B cell (primary cell): Measurements from ENCODE around the gene ST6GAL1. TPM values are rescaled to one million over a fixed set of nuclear protein-coding genes. Genes with fewer than 3 reads are reported as not detected.

Experiments
- ATAC-seq: fragments of 200-7000 bp; cut with Tn5 transposase; one replicate; pipeline ENCODE4 v1.10.0; 2021; ENCODE audit warnings: low read depth, mild to moderate bottlenecking, moderate number of reproducible peaks, moderate library complexity
- CTCF ChIA-PET: fragments of 350-600 bp; sonication (Branson Sonifier 250); formaldehyde crosslinking; loops from one replicate; lab custom pipeline; 2021; ENCODE audit warnings: antibody characterized with exemption, inconsistent platforms; lab: Charles Lee
- POLR2A ChIA-PET: fragments of 350-600 bp; sonication (Branson Sonifier 250); formaldehyde crosslinking; loops from one replicate; lab custom pipeline; 2021; ENCODE audit warnings: antibody characterized with exemption; lab: Charles Lee
- DNase-seq: peaks from one replicate; pipeline ENCODE4 v3.0.0; 2013
- H2AFZ ChIP-seq: 2 replicates; pipeline ENCODE4 v1.6.1; 2012; ENCODE audit warnings: mild to moderate bottlenecking, low read depth, low read length; ENCODE audit not compliant: insufficient read depth, poor library complexity, severe bottlenecking
- H3K27ac ChIP-seq, 2 donors: 1 replicate in 1 of 2; 2 replicates in 1 of 2; pipeline ENCODE4 v1.5.1; 2012 to 2013; ENCODE audit warnings: low read length in 2 of 2, mild to moderate bottlenecking in 2 of 2, moderate library complexity in 1 of 2
- H3K27me3 ChIP-seq, 4 experiments: fragments of 200-600 bp in 1 of 4; sonication (generic) in 1 of 4; replicated peaks in 1 of 4; 1 replicate in 2 of 4; 2 replicates in 2 of 4; pipeline versions ENCODE4 v1.6.1 to v1.7.0; 2013 to 2016; ENCODE audit warnings: low read length in 3 of 4, mild to moderate bottlenecking in 2 of 4, mixed read lengths in 1 of 4, moderate library complexity in 1 of 4; ENCODE audit not compliant: insufficient read depth in 4 of 4, control insufficient read depth in 3 of 4; ENCODE audit errors: control extremely low read depth in 1 of 4
- H3K36me3 ChIP-seq, 2 experiments: replicated peaks in 1 of 2; 1 replicate in 1 of 2; 2 replicates in 1 of 2; pipeline versions ENCODE4 v1.6.1 to v1.7.1; 2013; ENCODE audit warnings: low read length in 1 of 2; ENCODE audit not compliant: insufficient read depth in 2 of 2, control insufficient read depth in 1 of 2; ENCODE audit errors: control extremely low read depth in 1 of 2, extremely low read depth in 1 of 2
- H3K4me1 ChIP-seq, 2 donors: fragments of 200-600 bp in 1 of 2; sonication (generic) in 1 of 2; 1 replicate in 1 of 2; 2 replicates in 1 of 2; pipeline versions ENCODE4 v1.5.1 to v1.6.1; 2013 to 2017; ENCODE audit warnings: low read length in 2 of 2; ENCODE audit not compliant: control insufficient read depth in 2 of 2, insufficient read depth in 2 of 2
- H3K4me2 ChIP-seq: replicated peaks from 2 replicates; pipeline ENCODE3; 2012; ENCODE audit warnings: mild to moderate bottlenecking, low read depth, low read length; ENCODE audit not compliant: poor library complexity, severe bottlenecking
- H3K4me3 ChIP-seq, 5 experiments: fragments of 200-600 bp in 1 of 5; sonication (generic) in 1 of 5; 1 replicate in 3 of 5; 2 replicates in 2 of 5; pipeline versions ENCODE4 v1.5.1 to v1.7.0; 2011 to 2016; ENCODE audit warnings: low read length in 4 of 5, mild to moderate bottlenecking in 4 of 5, low read depth in 2 of 5, control low read depth in 1 of 5, moderate library complexity in 1 of 5; ENCODE audit not compliant: insufficient read depth in 1 of 5; ENCODE audit errors: control extremely low read depth in 1 of 5, extremely low read depth in 1 of 5
- H3K79me2 ChIP-seq: fragments of 200-600 bp; sonication (generic); one replicate; pipeline ENCODE4 v1.6.0; 2016; ENCODE audit warnings: low read length; ENCODE audit not compliant: control insufficient read depth, insufficient read depth
- H3K9ac ChIP-seq: fragments of 200-600 bp; sonication (generic); 2 replicates; pipeline ENCODE4 v1.6.1; 2017; ENCODE audit warnings: mild to moderate bottlenecking, low read length, moderate library complexity
- H3K9me3 ChIP-seq, 3 donors: one replicate each; pipeline versions ENCODE4 v1.6.1 to v1.7.1; 2013; ENCODE audit warnings: low read length in 2 of 3; ENCODE audit not compliant: control insufficient read depth in 2 of 3, insufficient read depth in 1 of 3; ENCODE audit errors: control extremely low read depth in 1 of 3
- H4K20me1 ChIP-seq: 2 replicates; pipeline ENCODE4 v1.6.0; 2012; ENCODE audit warnings: mild to moderate bottlenecking, low read length; ENCODE audit not compliant: insufficient read depth, control insufficient read depth, poor library complexity, severe bottlenecking
- H3K27ac Mint-ChIP-seq: one replicate; pipeline ENCODE4 v1.8.0; 2021; ENCODE audit warnings: mixed read lengths
- H3K27me3 Mint-ChIP-seq: one replicate; pipeline ENCODE4 v1.8.0; 2021; ENCODE audit warnings: mixed read lengths
- H3K4me1 Mint-ChIP-seq: one replicate; pipeline ENCODE4 v1.8.0; 2021; ENCODE audit warnings: mixed read lengths
- H3K4me3 Mint-ChIP-seq: one replicate; pipeline ENCODE4 v1.8.0; 2021; ENCODE audit warnings: mixed read lengths
- H3K9me3 Mint-ChIP-seq: one replicate; pipeline ENCODE4 v1.8.0; 2022; ENCODE audit warnings: mixed read lengths; ENCODE audit not compliant: insufficient read depth
- EZH2 ChIP-seq: IDR thresholded peaks from 2 replicates; pipeline ENCODE4 v1.6.1; 2012; ENCODE audit warnings: borderline replicate concordance, low read depth, mild to moderate bottlenecking, moderate library complexity, low read length; ENCODE audit not compliant: insufficient read depth, poor library complexity, severe bottlenecking
- WGBS: methylation state at CpG from one replicate; pipeline ENCODE4 v1.1.5; 2013; ENCODE audit warnings: missing lambda C conversion rate; ENCODE audit not compliant: insufficient coverage; 5-methylcytosine and 5-hydroxymethylcytosine counted together
- intact Hi-C: fragments of 100-400 bp; cut with micrococcal nuclease; formaldehyde crosslinking; loops from one replicate; pipeline ENCODE4 v1.10.0; 2022
- polyA plus RNA-seq: library from polyadenylated mRNA; depleted of rRNA; stranded (reverse); fragments of >200 nt; gene quantifications from 2 replicates; pipeline ENCODE4 v1.2.3, GENCODE V29; 2012
- total RNA-seq, 2 donors: library from RNA; stranded (reverse); fragments of 120-200 nt in 1 of 2; gene quantifications; 1 replicate in 1 of 2; 2 replicates in 1 of 2; pipeline versions ENCODE4 v1.2.3 to v1.2.4, GENCODE V29; 2013 to 2022
- TF ChIP-seq, protein P1 (sequence below): fragments of 200-600 bp; IDR thresholded peaks from one replicate; pipeline ENCODE4 v1.8.0; 2022; ENCODE audit warnings: antibody characterized with exemption, mild to moderate bottlenecking

Gene ST6GAL1
- total and polyA plus RNA-seq, 2 donors (not counting 1 experiment from before 2014, with no cell fraction given) = 174 to 563 TPM

DNA sequence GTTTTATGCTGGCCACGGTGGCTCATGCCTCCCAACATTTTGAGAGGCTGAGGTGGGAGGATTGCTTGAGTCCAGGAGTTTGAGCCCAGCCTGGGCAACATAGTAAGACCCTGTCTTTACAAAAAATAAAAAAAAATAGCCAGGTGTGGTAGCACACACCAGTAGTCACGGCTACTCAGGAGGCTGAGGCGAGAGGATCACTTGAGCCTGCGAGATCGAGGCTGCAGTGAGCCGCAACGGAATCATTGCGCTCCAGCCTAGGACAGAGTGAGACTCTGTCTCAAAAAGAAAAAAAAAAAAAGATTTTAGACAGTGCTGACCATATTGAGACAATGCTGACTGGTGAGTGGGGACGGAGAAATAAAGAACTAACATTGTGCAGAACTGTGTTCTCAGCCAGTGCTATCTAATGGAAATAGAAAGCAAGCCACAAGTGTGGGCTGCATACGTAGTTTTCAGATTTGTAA is 67.2 kb downstream of the ST6GAL1 start:
- ATAC-seq (peak; percentile 37), DNase-seq (peak; percentile 55)
- no peak overlapping the region for H2AFZ ChIP-seq
- CTCF ChIA-PET = interaction anchor here (0.6 to 1.2 kb wide), 2 partner anchors 29 to 148 kb away, joined by 3 read pairs; no protein-coding TSS in a partner anchor
- 35% methylated on average over 9 of the region's 10 CpGs for WGBS
- Mint-ChIP-seq H3K4me1 (peaks cover 85% of the 10 kb centered on the region), H3K27me3 (no peaks in the 10 kb centered on the region), H3K27ac (peak overlapping the region; percentile 90), H3K9me3 (peaks cover 2% of the 10 kb centered on the region), H3K4me3 (peak overlapping the region; percentile 86)
- peaks cover 0 to 11% (median 0%) of the 10 kb centered on the region in 3 donors for H3K9me3 ChIP-seq
- H3K9ac ChIP-seq = peak overlapping the region; percentile 74
- intact Hi-C loops = loop anchor here (1.0 to 5.0 kb wide), 3 partner anchors 11 to 47 kb away; no protein-coding TSS in a partner anchor
- no peaks in the 10 kb centered on the region for H3K27me3 ChIP-seq
- H3K36me3 ChIP-seq = peaks cover 0 to 26% of the 10 kb centered on the region in 2 experiments
- H3K4me3 ChIP-seq = peak overlapping the region; percentile 51 to 82 (median 68)
- no peaks in the 10 kb centered on the region for H4K20me1 ChIP-seq
- H3K79me2 ChIP-seq = peaks cover 90% of the 10 kb centered on the region
- peaks cover 77 to 96% of the 10 kb centered on the region in 2 donors for H3K4me1 ChIP-seq
- H3K27ac ChIP-seq = peak overlapping the region; percentile 94 to 98
- no peak for TF ChIP-seq EZH2
- TF ChIP-seq, protein P1, sequence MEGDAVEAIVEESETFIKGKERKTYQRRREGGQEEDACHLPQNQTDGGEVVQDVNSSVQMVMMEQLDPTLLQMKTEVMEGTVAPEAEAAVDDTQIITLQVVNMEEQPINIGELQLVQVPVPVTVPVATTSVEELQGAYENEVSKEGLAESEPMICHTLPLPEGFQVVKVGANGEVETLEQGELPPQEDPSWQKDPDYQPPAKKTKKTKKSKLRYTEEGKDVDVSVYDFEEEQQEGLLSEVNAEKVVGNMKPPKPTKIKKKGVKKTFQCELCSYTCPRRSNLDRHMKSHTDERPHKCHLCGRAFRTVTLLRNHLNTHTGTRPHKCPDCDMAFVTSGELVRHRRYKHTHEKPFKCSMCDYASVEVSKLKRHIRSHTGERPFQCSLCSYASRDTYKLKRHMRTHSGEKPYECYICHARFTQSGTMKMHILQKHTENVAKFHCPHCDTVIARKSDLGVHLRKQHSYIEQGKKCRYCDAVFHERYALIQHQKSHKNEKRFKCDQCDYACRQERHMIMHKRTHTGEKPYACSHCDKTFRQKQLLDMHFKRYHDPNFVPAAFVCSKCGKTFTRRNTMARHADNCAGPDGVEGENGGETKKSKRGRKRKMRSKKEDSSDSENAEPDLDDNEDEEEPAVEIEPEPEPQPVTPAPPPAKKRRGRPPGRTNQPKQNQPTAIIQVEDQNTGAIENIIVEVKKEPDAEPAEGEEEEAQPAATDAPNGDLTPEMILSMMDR = no peak
- POLR2A ChIA-PET = interaction anchor here (0.7 to 2.3 kb wide), 2 partner anchors 18 to 66 kb away, joined by 4 read pairs; no protein-coding TSS in a partner anchor
- H3K4me2 ChIP-seq = peak overlapping the region; percentile 75

DNA sequence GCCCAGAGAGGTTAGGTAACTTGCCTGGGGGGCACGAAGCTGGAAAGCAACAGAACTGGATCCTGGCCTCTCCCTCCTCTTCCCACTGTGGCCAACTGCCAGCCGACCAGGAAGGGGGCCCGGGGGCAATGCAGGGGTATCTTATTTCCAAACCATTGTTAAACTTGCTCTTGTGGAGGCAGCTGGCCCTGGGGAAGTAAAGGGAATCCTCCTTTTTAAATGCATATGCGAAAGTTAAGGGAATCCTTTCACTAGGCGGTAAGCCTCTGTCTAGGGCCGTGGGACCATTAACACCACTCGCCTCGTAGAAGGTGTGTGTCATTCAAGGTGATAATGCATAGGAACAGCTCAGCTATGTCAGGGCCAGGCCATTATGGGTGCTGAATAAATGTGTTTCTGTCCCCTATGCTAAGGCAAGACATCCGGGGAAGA is 68.6 kb downstream of the ST6GAL1 start:
- H3K9ac ChIP-seq = peak overlapping the region; percentile 74
- H3K4me1 Mint-ChIP-seq = peaks cover 87% of the 10 kb centered on the region
- peak overlapping the region; percentile 94 to 98 for H3K27ac ChIP-seq
- H3K4me1 ChIP-seq = peaks cover 78 to 94% of the 10 kb centered on the region in 2 donors
- no peak for DNase-seq
- peaks cover 0 to 6% (median 0%) of the 10 kb centered on the region in 3 donors for H3K9me3 ChIP-seq
- peaks cover 1 to 38% of the 10 kb centered on the region in 2 experiments for H3K36me3 ChIP-seq
- no peaks in the 10 kb centered on the region for H4K20me1 ChIP-seq
- TF ChIP-seq EZH2 = no peak
- TF ChIP-seq, protein P1 = no peak
- H3K27ac Mint-ChIP-seq = peak overlapping the region; percentile 99
- H3K4me3 Mint-ChIP-seq = peak overlapping the region; percentile 86
- ATAC-seq = no peak
- CTCF ChIA-PET = interaction anchor here (1.4 kb wide), 2 partner anchors 18 to 68 kb away, joined by 3 to 5 read pairs; no protein-coding TSS in a partner anchor
- no peak overlapping the region for H2AFZ ChIP-seq
- peak overlapping the region in 4 of 5 experiments; percentile 55 to 82 (median 72) for H3K4me3 ChIP-seq
- H3K79me2 ChIP-seq = peaks cover 90% of the 10 kb centered on the region
- intact Hi-C loops = loop anchor here (5.0 kb wide), 1 partner anchor 33 kb away; no protein-coding TSS in a partner anchor
- WGBS = 88% methylated on average over 4 of the region's 9 CpGs
- peak overlapping the region; percentile 75 for H3K4me2 ChIP-seq
- POLR2A ChIA-PET = interaction anchor here (0.7 to 3.7 kb wide), 6 partner anchors 15 to 68 kb away, joined by 3 to 17 read pairs (median 7); no protein-coding TSS in a partner anchor
- H3K9me3 Mint-ChIP-seq = no peaks in the 10 kb centered on the region
- H3K27me3 Mint-ChIP-seq = no peaks in the 10 kb centered on the region
- no peaks in the 10 kb centered on the region for H3K27me3 ChIP-seq
